Left lobe of liver (tissue), 2 donors: ENCODE measurements around the gene CNOT4. TPM values are rescaled to one million over a fixed set of nuclear protein-coding genes. Genes with fewer than 3 reads are reported as not detected.
A peak's percentile ranks its signal among the peaks of the same experiment; 100 is the strongest.
"Not testable (repeated sequence)": the region's sequence is repeated elsewhere in the genome, so short reads cannot be mapped to it uniquely, and the experiment has no call there.

Experiments used
- ATAC-seq: fragments of 200-7000 bp; cut with Tn5 transposase; one replicate; pipeline ENCODE4 v1.9.1; 2020; ENCODE audit warnings: mild to moderate bottlenecking, moderate library complexity
- DNase-seq: peaks from one replicate; pipeline ENCODE4 v3.0.0-alpha.2; 2020; ENCODE audit warnings: low spot score
- total RNA-seq: library from RNA; stranded (reverse); gene quantifications from one replicate; pipeline ENCODE4 v1.2.1, GENCODE V29; 2021
- donor health status: DM: no; HTN: no; CAD: no; lungs with moderate emphysema.
- donor health status: DM: no; HTN: yes; CAD: no.

CNOT4 gene
- total RNA-seq, 1 donor from 2014 or later, result 10.0 TPM

- DNase-seq, result no peak
- ATAC-seq, result no peak
Measured at GRCh38 chr7:135333946-135334345, 176.0 kb downstream of the CNOT4 start.

GRCh38 chr7:135333200-135333599, 176.7 kb downstream of the CNOT4 start:
- ATAC-seq, result no peak
- DNase-seq, result no peak

- ATAC-seq (no peak), DNase-seq (no peak)
Measured at GRCh38 chr7:135330088-135330487, 179.8 kb downstream of the CNOT4 start.

GRCh38 chr7:135328526-135328925, 181.4 kb downstream of the CNOT4 start:
- ATAC-seq (no peak), DNase-seq (no peak)

- no peak for DNase-seq
- no peak for ATAC-seq
Measured at GRCh38 chr7:135328053-135328452, 181.8 kb downstream of the CNOT4 start.

- ATAC-seq (no peak), DNase-seq (no peak)
Measured at GRCh38 chr7:135327458-135327857, 182.4 kb downstream of the CNOT4 start.

- ATAC-seq (no peak), DNase-seq (no peak)
Measured at GRCh38 chr7:135326636-135327280, 183.1 kb downstream of the CNOT4 start.

GRCh38 chr7:135322571-135323340, 187.1 kb downstream of the CNOT4 start:
- no peak for DNase-seq

GRCh38 chr7:135321556-135321955, 188.3 kb downstream of the CNOT4 start:
- no peak for DNase-seq
- ATAC-seq, result no peak

More at GRCh38 chr7:135322571-135323340, 187.1 kb downstream of the CNOT4 start:
- ATAC-seq, result no peak

- ATAC-seq, DNase-seq: not testable (repeated sequence)
Measured at GRCh38 chr7:135320953-135321352, 188.9 kb downstream of the CNOT4 start.

- peak; percentile 89 for ATAC-seq
- DNase-seq, result peak; percentile 84
Measured at GRCh38 chr7:135320268-135320667, 189.6 kb downstream of the CNOT4 start.

GRCh38 chr7:135317676-135318325, 192.1 kb downstream of the CNOT4 start:
- no peak for DNase-seq
- ATAC-seq, result no peak

GRCh38 chr7:135316648-135317313, 193.1 kb downstream of the CNOT4 start:
- DNase-seq (no peak), ATAC-seq (no peak)

GRCh38 chr7:135313971-135314370, 195.9 kb downstream of the CNOT4 start:
- DNase-seq (no peak), ATAC-seq (no peak)

Other genes starting within 250 kb of the CNOT4 start
- gene NUP205, start 47.8 kb upstream of the CNOT4 start, total RNA-seq, result 12.2 TPM
- 12.5 TPM for gene STMP1, start 152.4 kb upstream of the CNOT4 start, total RNA-seq
- gene SLC13A4, start 218.1 kb upstream of the CNOT4 start, total RNA-seq, result 0.35 TPM
- 4.8 TPM for gene FAM180A, start 238.7 kb upstream of the CNOT4 start, total RNA-seq